ENCODE measurements around the gene LBR.
"Not testable (repeated sequence)": the region's sequence is repeated elsewhere in the genome, so short reads cannot be mapped to it uniquely, and the experiment has no call there.

The LBR gene

GRCh38 chr1:225427235-225428067, at the start of gene LBR:
TSS of gene LBR (minus strand) at chr1:225428038. CDS start at chr1:225424075, 3,963 bp downstream.
- peak in 1 of 3 donors; percentile 28 for DNase-seq (ENCODE audit: low read depth in 3 of 3)

DNA sequence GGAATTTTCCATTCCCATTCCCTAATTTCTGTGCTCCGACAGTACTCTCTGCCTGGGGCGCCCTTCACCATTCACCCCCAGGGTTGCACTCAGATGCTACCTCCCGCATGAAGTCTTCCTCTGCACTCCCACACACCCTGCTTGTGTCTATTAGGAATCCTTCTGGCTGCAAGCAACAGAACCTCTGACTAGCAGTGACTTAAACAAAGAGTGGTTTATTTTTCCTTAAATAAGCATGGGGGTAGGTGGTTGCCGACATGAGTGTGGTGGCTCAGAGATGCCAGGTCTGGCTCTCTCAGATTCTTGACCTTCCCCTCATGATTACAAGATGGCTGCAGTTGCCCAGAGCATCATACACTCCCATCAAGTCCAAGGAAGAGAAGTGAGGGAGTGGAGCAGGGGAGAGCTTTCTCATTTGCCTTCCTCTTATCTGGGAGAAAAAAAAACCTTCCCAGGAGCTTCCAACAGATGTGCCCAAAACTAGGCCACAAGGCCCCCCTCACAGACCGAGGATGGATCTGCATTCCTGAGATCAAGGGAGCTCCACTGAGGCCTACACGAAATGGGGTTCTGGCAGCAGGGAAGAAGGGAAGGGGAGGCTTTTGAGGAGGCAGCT, 49.6 kb upstream of the LBR start:
- DNase-seq (ENCODE audit: low read depth in 3 of 3): no peak

GRCh38 chr1:225476538-225476988, 48.7 kb upstream of the LBR start:
- no peak for DNase-seq (ENCODE audit: low read depth in 3 of 3)

GRCh38 chr1:225476100-225476511, 48.3 kb upstream of the LBR start:
- no peak for DNase-seq (ENCODE audit: low read depth in 3 of 3)

- DNase-seq (ENCODE audit: low read depth in 3 of 3): peak in 2 of 3 donors; percentile 51 to 52
Observed at GRCh38 chr1:225474986-225475820, 47.4 kb upstream of the LBR start.

DNA sequence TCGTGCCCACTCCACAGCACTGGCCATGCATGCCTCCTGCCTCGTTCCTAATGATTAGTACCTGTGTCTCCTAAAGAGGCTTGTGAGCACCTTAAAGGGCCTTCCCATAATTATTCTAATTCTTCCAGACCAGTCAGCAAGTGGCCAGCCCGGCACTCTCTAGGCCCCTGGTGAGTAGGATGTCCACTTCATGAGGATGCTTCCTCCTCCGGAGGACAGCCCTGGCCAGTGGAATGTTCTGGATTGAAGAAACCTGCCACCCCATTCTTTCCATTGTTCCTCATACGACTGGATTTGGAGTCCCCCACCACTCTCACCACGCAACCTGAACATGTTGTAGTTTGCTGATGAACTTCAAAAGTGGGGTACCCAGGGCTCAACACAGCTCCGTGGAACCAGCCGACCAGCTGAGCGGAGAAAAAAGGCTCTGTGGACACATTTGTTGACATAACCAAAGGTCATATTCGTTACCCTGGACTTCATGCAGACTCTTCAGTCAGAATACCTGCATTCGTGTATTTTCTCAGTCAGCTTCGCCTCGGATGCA, 46.7 kb upstream of the LBR start:
- no peak for DNase-seq (ENCODE audit: low read depth in 3 of 3)

DNA sequence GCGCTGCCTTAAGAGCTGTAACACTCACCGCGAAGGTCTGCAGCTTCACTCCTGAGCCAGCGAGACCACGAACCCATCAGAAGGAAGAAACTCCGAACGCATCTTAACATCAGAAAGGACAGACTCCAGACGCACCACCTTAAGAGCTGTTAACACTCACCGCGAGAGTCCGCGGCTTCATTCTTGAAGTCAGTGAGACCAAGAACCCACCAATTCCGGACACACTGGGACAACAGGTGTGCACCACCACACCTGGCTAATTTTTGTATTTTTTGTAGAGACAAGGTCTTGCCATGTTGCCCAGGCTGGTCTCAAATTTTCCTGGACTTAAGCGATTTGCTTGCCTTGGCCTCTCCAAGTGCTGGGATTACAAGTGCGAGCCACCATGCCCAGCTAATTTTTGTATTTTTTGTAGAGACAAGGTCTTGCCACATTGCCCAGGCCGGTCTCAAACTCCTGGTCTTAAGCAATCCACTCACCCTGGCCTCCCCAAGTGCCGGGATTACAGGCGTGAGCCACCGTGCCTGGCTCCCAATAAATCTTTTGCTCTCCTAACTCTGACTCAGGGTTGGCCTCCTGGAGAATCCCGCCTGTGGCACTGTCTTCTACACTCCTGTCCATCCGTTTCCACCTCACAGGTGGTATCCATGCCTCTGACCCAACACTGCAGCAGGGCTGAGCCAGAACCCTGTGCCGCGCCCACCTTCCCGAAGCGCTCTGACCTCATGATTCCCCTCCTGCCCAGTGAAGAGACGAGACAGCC, 46.0 kb upstream of the LBR start:
- DNase-seq (ENCODE audit: low read depth in 3 of 3): not testable (repeated sequence)

GRCh38 chr1:225473266-225473665, 45.4 kb upstream of the LBR start:
- DNase-seq (ENCODE audit: low read depth in 3 of 3): not testable (repeated sequence)

GRCh38 chr1:225471453-225472301, 43.8 kb upstream of the LBR start:
- DNase-seq (ENCODE audit: low read depth in 3 of 3): no peak

DNA sequence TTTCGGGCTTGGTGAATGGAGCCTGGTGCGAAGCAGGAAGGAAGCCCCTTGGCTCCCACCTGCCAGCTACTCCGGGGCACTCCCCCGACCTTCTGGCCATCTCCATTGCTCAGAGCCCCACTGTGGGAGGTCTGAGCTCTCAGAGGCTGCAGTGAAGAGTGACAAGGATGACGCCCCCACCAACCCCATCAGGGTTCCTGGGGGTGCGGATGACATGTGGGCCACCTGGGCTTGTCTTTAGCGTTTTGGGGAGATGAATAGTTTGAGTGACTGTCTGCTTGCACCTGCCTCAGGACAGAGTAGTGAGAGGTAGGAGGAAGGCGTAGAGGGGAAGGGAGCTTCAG, 43.2 kb upstream of the LBR start:
- DNase-seq (ENCODE audit: low read depth in 3 of 3): no peak

DNA sequence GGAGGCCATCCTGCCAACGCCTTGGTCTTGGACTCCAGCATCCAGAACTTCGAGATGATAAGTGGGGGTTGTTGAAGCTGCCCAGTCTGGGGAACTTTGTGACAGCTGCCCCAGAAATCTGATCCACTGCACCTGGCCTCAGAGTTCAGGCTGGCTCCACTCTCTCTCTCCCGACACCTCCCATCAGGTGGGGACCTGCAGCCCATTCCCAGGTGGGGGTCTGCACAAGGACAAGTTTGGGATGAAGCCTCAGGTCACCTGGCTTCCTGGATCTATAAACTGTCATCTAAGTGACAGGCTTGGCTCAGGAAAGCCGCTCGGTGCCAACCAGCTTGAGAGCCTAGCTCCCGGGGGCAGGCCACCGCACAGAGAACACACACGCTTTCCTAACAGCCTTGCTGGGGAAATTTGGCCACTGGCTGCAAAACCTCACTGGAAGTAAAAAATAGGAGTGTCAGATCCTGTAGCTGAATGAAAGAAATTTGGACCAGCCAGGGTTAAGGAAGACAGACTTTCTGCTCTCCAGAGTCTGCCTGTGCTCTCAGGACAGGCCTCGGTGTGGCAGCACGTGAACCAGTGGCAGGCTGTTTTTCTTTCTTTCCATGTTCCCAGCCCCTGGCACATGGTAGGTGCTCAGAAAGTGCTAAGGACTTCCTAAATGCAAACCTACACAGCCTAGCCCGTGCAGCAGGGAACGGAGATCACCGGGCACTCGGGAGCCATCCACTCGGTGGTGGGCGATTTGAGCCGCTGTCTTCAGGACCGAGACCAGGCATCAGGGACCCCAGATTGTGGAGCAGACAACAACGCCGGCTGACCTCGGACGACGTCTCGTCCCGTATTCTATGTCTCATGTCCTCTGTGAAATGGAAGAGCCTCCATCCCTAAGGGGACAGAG, 42.6 kb upstream of the LBR start:
- DNase-seq (ENCODE audit: low read depth in 3 of 3): no peak

- DNase-seq (ENCODE audit: low read depth in 3 of 3): no peak
Observed at GRCh38 chr1:225469051-225469450, 41.2 kb upstream of the LBR start.

- no peak for DNase-seq (ENCODE audit: low read depth in 3 of 3)
Observed at GRCh38 chr1:225468270-225469020, 40.6 kb upstream of the LBR start.

GRCh38 chr1:225467193-225468020, 39.6 kb upstream of the LBR start:
- DNase-seq (ENCODE audit: low read depth in 3 of 3): peak; percentile 60 to 79 (median 75)

- no peak for DNase-seq (ENCODE audit: low read depth in 3 of 3)
Observed at GRCh38 chr1:225466848-225467192, 39.0 kb upstream of the LBR start.

GRCh38 chr1:225465793-225466517, 38.1 kb upstream of the LBR start:
- DNase-seq (ENCODE audit: low read depth in 3 of 3): no peak
